ENCODE measurements around the gene OR6B2.
A peak's percentile ranks its signal among the peaks of the same experiment; 100 is the strongest.
"Not testable (repeated sequence)": the region's sequence is repeated elsewhere in the genome, so short reads cannot be mapped to it uniquely, and the experiment has no call there.

OR6B2 gene

DNA sequence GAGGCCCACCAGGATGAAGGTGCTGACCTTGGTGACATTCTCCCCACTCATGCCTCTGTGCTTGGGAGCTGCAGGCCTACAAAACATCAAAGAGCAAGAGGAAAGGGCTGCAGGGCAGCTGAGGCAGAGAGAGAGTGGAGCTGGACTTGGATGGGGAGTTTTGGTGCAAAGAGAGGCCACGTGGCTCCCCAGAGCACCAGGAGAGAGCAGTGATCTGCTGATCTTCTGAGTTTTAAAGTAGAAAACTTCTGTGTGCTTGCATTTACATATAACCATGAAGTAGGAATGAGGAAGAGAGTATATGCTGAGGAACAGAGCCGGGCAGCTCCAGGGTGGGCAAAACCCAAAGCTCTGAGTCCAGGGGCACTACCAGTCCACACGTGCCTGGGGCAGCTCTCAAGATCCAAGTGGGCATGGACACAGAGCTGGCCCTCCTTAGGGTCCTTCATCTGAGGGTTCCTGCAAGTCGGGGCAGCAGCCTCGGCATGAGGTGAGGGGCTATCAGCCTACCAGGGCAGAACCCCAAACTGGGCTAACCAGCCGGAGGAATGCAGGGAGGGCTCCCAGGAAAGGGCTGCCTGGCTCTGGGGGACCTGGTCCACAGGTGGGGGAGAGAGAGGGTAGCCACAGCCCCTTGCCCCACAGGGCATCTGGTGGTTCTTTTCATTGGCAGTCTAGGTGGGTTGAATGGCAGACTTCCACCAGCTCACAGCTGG is at the start of gene OR6B2:
OR6B2 (minus strand) TSS at position 51 of the 716 bp plus-strand sequence; CDS start at position 51, 0 bp downstream.
- DNase-seq, result no peak

- DNase-seq, result no peak
Observed at GRCh38 chr2:240078631-240079030, 48.4 kb upstream of the OR6B2 start.

GRCh38 chr2:240077442-240077841 is 47.2 kb upstream of the OR6B2 start:
- DNase-seq, result no peak

DNA sequence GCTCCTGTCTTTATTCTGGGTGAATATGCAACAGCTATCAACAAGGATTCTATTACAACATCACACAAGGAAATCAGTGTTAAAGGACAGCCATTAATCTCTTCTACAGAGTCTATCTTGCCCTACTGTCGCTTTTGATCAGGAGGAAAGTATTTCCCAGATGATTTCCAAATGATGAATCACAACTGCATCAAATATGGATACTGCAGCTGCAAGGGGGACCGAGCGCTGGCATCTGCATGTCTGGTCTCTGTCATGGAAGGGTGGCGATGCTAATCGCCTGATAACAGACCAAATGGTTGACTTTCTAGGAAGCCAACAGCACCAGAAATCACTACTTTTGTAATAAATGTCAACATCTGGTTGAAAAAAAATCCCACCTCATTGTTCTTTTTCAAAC is 44.3 kb upstream of the OR6B2 start:
- DNase-seq, result no peak

DNA sequence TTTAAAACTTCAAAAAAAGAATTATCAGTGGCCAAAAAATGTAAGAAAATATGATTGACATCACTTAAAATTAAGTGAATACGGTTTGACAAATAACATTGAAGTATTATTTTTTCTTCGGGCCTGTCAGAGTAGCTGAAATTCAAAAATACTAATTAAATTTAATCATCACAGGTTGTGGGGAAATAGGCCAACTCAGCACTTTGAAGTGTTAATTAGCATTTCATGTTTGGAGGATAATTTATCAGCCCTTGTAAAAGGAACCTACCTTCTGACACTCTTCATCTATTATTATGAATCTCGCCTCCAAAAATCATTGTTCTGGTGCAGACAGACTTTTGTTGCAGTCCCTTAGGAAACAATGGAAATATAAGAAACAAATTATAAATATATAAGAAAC is 40.7 kb upstream of the OR6B2 start:
- no peak for DNase-seq

DNA sequence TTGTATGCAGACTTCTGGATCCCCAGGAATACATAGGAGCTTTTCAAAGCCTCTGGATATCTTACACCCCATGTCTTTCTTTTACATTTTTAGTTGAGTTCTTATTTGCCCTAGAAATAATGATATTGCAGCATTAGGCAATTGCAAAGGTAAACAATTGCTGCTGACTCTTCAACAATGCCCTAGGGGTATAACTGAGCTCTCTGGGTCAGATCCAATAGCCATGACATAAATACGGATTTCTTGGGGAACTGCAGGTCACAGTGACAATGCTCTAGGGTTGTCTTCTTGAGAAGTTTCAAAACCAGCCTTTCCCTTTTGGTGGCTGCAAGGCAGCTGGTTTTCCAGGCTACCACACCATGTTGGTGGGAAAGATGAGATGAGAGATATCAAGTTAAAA is 39.6 kb upstream of the OR6B2 start:
- no peak for DNase-seq

GRCh38 chr2:240068193-240068592 is 38.0 kb upstream of the OR6B2 start:
- no peak for DNase-seq

DNA sequence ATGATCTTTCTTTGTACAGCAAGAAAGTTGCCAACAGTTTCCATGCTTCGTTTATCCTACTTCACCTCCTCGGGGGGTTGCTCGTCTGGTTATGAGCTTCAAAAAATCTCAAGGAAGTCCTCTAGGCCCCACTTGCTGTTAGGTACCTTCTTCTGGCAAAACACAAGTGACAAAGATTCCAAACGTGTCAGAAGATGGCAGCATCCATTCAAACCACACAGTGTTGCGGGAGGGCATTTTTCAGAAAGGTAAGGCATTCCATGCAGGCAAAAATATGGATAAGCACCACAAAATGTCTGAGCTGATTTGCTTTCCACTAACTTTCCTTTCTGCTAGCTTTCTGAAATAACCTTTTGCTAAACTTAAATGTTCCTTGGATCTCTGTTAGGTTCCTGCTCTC is 36.3 kb upstream of the OR6B2 start:
- DNase-seq, result no peak

DNA sequence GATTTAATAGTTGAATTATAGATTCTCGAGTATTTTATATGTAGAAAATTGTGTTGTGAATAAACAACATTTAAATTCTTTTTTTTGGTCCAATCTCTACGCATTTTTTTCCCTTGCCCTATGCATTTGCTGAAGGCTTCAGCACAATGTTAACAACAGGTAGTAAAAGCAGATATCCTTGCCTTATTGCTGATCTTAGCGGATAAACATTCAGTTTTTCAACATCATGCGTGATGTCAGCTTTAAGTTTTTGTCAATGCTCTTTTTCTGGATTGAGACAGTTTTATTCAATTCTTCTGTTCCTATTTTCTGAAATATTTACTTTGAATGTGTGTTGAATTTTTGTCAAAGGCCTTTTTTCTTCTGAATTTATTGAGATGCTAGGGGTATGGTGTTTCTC is 34.7 kb upstream of the OR6B2 start:
- no peak for DNase-seq

DNA sequence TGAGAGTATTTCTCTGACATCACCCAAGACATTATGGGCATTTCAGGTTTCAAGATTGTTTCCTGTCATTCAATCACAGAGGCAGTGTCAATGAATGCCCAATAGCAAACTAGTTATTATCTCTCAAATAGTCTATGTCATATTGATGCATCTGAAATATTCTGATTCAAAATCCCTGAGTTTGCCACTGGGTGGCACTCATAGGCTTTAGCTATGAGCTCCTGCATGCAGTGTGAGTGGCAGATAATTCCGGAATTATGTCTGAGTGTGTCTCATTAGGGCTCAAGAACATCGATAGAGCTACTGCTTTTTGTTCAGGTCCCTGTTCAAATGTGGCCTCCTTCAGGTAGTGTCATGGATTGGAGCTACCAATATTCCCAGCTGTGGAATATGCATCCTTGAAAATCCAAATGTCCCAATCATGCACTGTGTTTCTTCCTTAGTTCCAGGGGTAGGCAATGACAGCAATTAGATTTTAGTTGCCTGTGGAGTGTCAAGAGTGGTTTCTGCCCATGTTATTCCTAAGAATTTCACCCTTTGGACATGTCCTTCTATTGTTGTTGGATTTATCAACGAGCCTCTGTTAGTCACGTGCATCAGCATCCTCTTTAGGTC is 30.9 kb upstream of the OR6B2 start:
- DNase-seq, result peak; percentile 45

DNA sequence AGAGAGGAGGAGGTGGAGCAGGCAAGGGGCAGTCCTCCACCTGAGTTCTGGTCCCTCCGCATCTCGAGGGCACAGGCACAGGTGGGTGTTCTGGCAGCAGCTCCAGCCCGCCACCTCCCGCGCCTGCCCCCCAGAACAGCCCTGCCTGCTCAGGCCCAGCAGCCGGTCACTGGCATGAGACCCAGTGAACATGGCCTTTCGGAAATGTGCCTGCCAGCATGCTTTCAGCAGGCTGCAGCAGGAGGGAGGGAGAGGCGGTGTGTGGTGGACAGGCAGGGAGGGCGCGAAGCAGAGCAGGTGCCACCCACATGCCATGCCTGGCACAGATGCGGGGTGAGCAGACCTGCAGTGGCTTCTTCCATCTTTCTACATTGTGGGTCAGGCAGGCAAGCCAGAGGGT is 26.4 kb upstream of the OR6B2 start:
- no peak for DNase-seq

GRCh38 chr2:240055177-240055917 is 25.1 kb upstream of the OR6B2 start:
- no peak for DNase-seq

DNA sequence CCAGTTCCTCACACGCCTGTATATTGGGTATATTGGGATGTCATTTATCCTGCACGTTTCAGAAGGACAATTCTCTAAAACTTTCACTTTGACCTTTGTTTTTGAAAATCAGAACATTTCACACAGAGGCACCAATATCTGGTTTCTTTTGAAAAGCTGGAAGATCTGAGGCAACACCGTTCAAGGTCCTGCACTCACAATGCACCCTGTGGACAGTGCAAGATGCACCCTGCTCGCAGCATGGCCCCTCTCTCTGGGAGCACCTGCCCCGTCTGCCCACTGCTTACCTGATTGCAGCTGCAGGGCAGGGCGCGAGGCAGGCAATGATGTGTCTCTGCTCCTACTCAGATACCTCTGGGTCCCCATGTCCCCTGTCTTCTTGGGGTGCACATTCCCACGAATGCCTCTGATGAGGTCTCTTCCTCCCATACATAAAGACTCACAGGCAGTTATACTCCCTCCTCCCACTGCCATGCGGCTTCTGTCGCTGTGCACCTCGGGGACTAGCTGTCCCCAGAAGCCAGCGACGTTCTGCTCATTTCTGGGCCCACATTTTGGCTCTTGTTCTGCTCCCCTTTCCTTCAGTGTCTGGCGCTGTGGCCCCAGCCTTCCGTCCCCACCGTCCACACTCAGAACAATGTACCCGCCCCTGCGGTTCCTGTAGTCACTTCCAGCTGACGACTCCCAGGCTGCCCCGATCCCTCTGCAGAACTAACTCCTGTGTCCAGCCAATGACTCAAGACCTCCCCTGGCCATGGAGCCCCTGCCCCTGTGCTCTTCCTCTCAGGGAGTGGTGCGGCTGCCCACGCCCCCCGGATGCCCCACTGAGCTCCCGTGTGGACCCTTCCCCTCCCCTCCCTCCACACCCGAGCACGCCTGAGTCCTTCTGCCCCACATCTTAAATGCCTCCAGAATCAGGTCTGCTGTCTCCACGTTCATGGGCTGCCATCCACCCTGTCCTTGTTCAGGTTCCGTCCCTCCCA is 23.2 kb upstream of the OR6B2 start, which contains the start of gene OR6B3:
OR6B3 (minus strand) TSS at position 349 of the 983 bp plus-strand sequence.
- no peak for DNase-seq

DNA sequence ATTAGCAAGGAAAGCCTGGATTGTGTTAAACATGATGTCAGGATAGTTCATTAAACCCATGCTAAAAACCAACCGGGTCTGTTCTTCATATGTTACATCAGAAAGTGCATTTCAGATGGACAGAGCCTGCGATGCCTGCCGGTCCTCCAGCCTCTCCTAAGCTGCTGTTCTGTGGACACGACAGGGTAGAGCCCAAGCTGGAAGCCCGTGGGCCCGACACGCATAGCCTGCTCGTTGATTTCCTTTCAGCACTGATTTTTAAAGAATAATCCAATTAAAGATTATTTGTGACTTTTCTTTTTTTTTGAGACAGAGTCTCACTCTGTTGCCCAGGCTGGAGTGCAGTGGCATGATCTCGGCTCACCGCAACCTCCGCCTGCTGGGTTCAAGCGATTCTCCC is 22.3 kb upstream of the OR6B2 start:
- no peak for DNase-seq

- no peak for DNase-seq
Observed at GRCh38 chr2:240051697-240052096, 21.5 kb upstream of the OR6B2 start.

- DNase-seq, result no peak
Observed at GRCh38 chr2:240050278-240050677, 20.0 kb upstream of the OR6B2 start.

GRCh38 chr2:240048237-240048636 is 18.0 kb upstream of the OR6B2 start:
- no peak for DNase-seq

DNA sequence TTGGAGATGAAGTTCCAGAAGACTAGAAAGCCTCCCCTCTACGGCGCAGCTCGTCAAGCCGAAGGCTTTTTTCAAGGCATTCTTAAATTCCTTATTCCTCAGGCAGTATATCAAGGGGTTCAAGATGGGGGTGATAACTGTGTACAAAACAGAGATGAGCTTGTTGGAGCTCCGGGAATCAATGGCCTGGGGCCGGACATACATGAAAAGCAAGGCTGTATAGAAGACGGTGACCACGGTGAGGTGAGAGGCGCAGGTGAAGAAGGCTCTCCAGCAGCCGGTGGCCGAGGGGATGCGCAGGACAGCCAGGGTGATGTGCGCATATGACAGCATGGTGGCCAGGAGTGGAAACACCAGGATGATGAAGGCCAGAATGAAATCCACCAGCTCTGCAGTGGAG is 14.9 kb upstream of the OR6B2 start:
- no peak for DNase-seq

DNA sequence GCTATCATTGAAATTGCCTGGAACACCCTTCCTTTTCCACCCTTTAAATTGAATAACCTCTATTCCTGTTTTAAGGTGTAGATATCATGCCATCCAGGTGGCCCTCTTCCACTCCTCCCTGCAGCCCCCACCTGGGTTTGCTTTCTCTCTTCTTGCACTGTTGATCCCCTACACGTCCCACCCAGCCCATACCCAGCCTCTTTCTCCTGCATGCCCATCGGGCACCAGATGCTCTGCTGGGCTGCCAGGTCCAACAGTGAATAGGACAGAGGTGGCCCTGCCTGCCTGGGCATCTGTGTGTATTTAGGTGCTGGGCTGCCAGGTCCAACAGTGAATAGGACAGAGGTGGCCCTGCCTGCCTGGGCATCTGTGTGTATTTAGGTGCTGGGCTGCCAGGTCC is 13.9 kb upstream of the OR6B2 start:
- DNase-seq, result not testable (repeated sequence)

- no peak for DNase-seq
Observed at GRCh38 chr2:240043279-240043989, 13.2 kb upstream of the OR6B2 start.

- DNase-seq, result no peak
Observed at GRCh38 chr2:240042740-240043139, 12.5 kb upstream of the OR6B2 start.

DNA sequence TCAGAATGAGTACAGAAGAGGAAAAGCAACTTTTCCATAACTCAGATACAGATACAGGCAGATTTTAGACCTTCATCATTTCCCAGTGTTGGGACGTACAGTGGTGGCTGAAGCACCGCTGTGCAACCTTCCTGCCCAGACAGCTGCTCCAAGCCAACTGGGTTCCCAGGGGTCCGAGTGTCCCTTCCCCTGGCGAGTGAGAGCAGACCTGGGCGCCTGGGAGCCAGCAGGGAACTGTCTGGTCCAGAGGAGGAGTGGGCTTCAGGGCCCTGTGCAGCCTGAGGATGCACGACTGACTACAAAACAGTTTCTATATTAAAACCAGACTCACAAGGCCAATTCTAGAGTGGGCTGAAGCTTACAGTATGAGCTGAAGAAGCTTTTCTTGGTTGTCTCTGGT is 11.1 kb upstream of the OR6B2 start:
- DNase-seq, result no peak

All from retina (tissue), 1 donor.